OCI-LY7 (cell line): ENCODE results near the gene MYO9A.

ENCODE experiments used
- CTCF ChIP-seq: fragments of 200-600 bp; sonication (generic); conservative IDR thresholded peaks from 2 replicates; pipeline ENCODE4 v1.5.1; 2014; ENCODE audit warnings: mild to moderate bottlenecking, antibody characterized with exemption, low read length, moderate library complexity, mixed read lengths
- EZH2phosphoT487 ChIP-seq: fragments of 200-600 bp; sonication (generic); IDR thresholded peaks from 2 replicates; pipeline ENCODE4 v1.6.1; 2018; ENCODE audit warnings: low read depth, borderline replicate concordance, mild to moderate bottlenecking, mixed run types, antibody characterized with exemption, low read length, moderate library complexity, mixed read lengths

DNA sequence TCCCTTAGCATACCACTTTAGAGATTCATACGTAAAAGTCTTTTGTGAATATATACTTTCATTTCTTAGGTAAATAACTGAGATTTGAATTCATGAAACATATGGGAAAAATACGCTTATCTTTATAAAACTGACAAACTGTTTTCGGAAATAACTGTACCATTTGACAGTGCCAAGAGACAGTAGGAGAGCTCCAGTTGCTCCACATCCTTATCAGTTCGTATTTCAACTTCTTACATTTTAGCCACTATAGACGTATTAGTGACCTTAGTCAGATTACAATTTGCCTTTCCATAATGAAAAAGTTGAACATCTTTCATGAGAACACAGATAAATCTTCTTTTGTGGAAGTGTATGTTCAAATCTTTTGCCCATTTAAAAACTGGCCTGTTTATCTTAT lies 174.1 kb downstream of the MYO9A start:
- no peak for TF ChIP-seq CTCF
- TF ChIP-seq EZH2phosphoT487: no peak
